K562 (cell line): Measurements from ENCODE around the gene MALAT1. TPM values are rescaled to one million over a fixed set of nuclear protein-coding genes. Genes with fewer than 3 reads are reported as not detected.

Experiments used
- CGGBP1 ChIP-seq: fragments of 250-450 bp; sonication (Bioruptor Pico); IDR thresholded peaks from 2 replicates; pipeline ENCODE4 v1.9.0; 2021; ENCODE audit warnings: mild to moderate bottlenecking
- CHCHD3 ChIP-seq: fragments of 250-450 bp; sonication (Bioruptor Pico); IDR thresholded peaks from 2 replicates; pipeline ENCODE4 v2.1.2; 2022; ENCODE audit warnings: mild to moderate bottlenecking
- ELF2 ChIP-seq: fragments of 250-450 bp; sonication (Bioruptor Pico); IDR thresholded peaks from 2 replicates; pipeline ENCODE4 v1.5.0; 2021; ENCODE audit warnings: mild to moderate bottlenecking
- EP300 ChIP-seq: IDR thresholded peaks from 2 replicates; pipeline ENCODE4 v1.6.1; 2012; ENCODE audit warnings: low read length, improper control_type of control experiment
- FOXP1 ChIP-seq: sonication (generic); formaldehyde crosslinking; IDR thresholded peaks from 2 replicates; pipeline ENCODE4 v1.8.0; 2022; ENCODE audit warnings: mild to moderate bottlenecking, missing genetic modification reagents
- GATAD2B ChIP-seq: fragments of 450-650 bp; IDR thresholded peaks from 2 replicates; pipeline ENCODE4 v1.6.1; 2017; ENCODE audit warnings: mild to moderate bottlenecking, borderline replicate concordance
- HINFP ChIP-seq: fragments of 450-650 bp; conservative IDR thresholded peaks from 2 replicates; pipeline ENCODE4 v1.6.1; 2016; ENCODE audit warnings: missing genetic modification characterization, low read depth, mild to moderate bottlenecking, control low read depth, missing compliant biosample characterization
- HMGN3 ChIP-seq: IDR thresholded peaks from 2 replicates; pipeline ENCODE4 v1.6.1; 2011; ENCODE audit warnings: borderline replicate concordance, low read depth, mild to moderate bottlenecking, mixed read lengths, low read length; ENCODE audit not compliant: insufficient read length; ENCODE audit errors: extremely low read depth
- KDM2B ChIP-seq: fragments of 250-450 bp; sonication (Bioruptor Pico); IDR thresholded peaks from 2 replicates; pipeline ENCODE4 v1.8.0; 2021; ENCODE audit warnings: mild to moderate bottlenecking, moderate library complexity
- L3MBTL2 ChIP-seq: fragments of 450-650 bp; IDR thresholded peaks from 2 replicates; pipeline ENCODE4 v1.6.1; 2016; ENCODE audit warnings: mild to moderate bottlenecking, moderate library complexity
- MTA1 ChIP-seq: fragments of 450-650 bp; IDR thresholded peaks from 2 replicates; pipeline ENCODE4 v1.6.1; 2017; ENCODE audit warnings: borderline replicate concordance
- MTA2 ChIP-seq: fragments of 450-650 bp; IDR thresholded peaks from 2 replicates; pipeline ENCODE4 v1.6.1; 2016; ENCODE audit warnings: low read depth
- NR2C1 ChIP-seq, 2 experiments: fragments of 450-650 bp; IDR thresholded peaks; 2 replicates each; pipeline ENCODE4 v1.6.1; 2017; ENCODE audit warnings: mild to moderate bottlenecking in 2 of 2, antibody characterized with exemption in 1 of 2, inconsistent platforms in 1 of 2, missing compliant biosample characterization in 1 of 2, missing genetic modification characterization in 1 of 2
- SMARCC2 ChIP-seq: fragments of 450-650 bp; IDR thresholded peaks from 2 replicates; pipeline ENCODE4 v1.6.1; 2017; ENCODE audit warnings: antibody characterized with exemption, moderate library complexity, mild to moderate bottlenecking, low read depth
- ZMIZ1 ChIP-seq, 2 experiments: fragments of 150-350 bp in 1 of 2; IDR thresholded peaks; 2 replicates each; pipeline ENCODE4 v1.6.1; 2012 to 2016; ENCODE audit warnings: low read depth in 2 of 2, low read length in 2 of 2, mild to moderate bottlenecking in 1 of 2, moderate library complexity in 1 of 2
- ZNF76 ChIP-seq: fragments of 250-450 bp; sonication (Bioruptor Pico); IDR thresholded peaks from 2 replicates; pipeline ENCODE4 v1.4.0; 2020; ENCODE audit warnings: mild to moderate bottlenecking, moderate library complexity, borderline replicate concordance
- polyA plus RNA-seq, 8 experiments: library from polyadenylated mRNA; depleted of rRNA in 4 of 8; stranded (reverse) in 5 of 8; unstranded in 3 of 8; fragments of >200 nt; fragmentation: Nextera tagmentation in 2 of 8; fragmentation: Illumina TruSeq in 1 of 8; extraction: Ambion mirVana in 2 of 8; extraction: Trizol in 1 of 8; gene quantifications; 2 replicates each; pipeline versions ENCODE4 v1.2.1 to v1.2.3, GENCODE V29; 2011 to 2014; ENCODE audit warnings: inconsistent platforms in 1 of 8, missing spikeins in 1 of 8
- total RNA-seq, 7 experiments: library from RNA; depleted of rRNA in 6 of 7; stranded (reverse); fragments of >200 nt in 6 of 7; fragmentation: Illumina TruSeq in 2 of 7; extraction: Trizol in 2 of 7; gene quantifications; 2 replicates each; pipeline versions ENCODE4 v1.2.1 to v1.2.3, GENCODE V29; 2011 to 2021; ENCODE audit warnings: low replicate concordance in 1 of 7

MALAT1 gene
- total and polyA plus RNA-seq, 9 of the 15 experiments (the other 6 are each of a cell fraction or from before 2014, with no cell fraction given), result 363 to 8,715 (median 2,351) TPM

GRCh38 chr11:65506772-65507505 is 8.1 kb downstream of the MALAT1 start (continued):
- TF ChIP-seq ZMIZ1 (IDR thresholded peaks at IDR 0.05; ENCODE audit: low read depth in 2 of 2, low read length in 2 of 2) (peak in 1 of 2 experiments; percentile 67; a peak in 2 of 4 replicates), MTA2 (no peak), FOXP1 (CRISPR knock-in tag) (0 out of 2 replicates have a peak, but pooled peaks have one; percentile 28), NR2C1 (IDR thresholded peaks at IDR 0.05) (peak; percentile 41; the same call in 1 of the 2 replicates), NR2C1 (tag; IDR thresholded peaks at IDR 0.05) (peak; percentile 30; the same call in 1 of the 2 replicates), HINFP (peak; percentile 39; the same call in 1 of the 2 replicates), ELF2 (CRISPR knock-in tag) (peak; percentile 88), ZNF76 (CRISPR knock-in tag) (no peak), SMARCC2 (no peak), MTA1 (0 out of 2 replicates have a peak, but pooled peaks have one; percentile 32), CHCHD3 (peak; percentile 77), CGGBP1 (peak; percentile 96), GATAD2B (no peak; the same call in 1 of the 2 replicates), L3MBTL2 (peak; percentile 79), EP300 (no peak; the same call in 1 of the 2 replicates), KDM2B (CRISPR knock-in tag) (no peak), HMGN3 (peak; percentile 86)
